ENCODE measurements around the gene PIEZO1.

GRCh38 chr16:88721236-88721635 is 63.8 kb downstream of the PIEZO1 start:
- TF ChIP-seq POLR2AphosphoS5 (IDR thresholded peaks at IDR 0.05; ENCODE audit: insufficient read depth, low read depth, low read length): no peak
- TF ChIP-seq CTCF (IDR thresholded peaks at IDR 0.05; ENCODE audit: extremely low read depth in 1 of 2, insufficient read depth in 1 of 2, low read depth in 1 of 2, low read length in 2 of 2): no peak
- TF ChIP-seq POLR2A (IDR thresholded peaks at IDR 0.05; ENCODE audit: low read depth, low read length): no peak
- no peak for TF ChIP-seq EZH2 (IDR thresholded peaks at IDR 0.05; ENCODE audit: borderline replicate concordance, low read depth, low read length, severe bottlenecking)
- TF ChIP-seq MYC (IDR thresholded peaks at IDR 0.05; ENCODE audit: low read depth, low read length): no peak
- TF ChIP-seq MAX (IDR thresholded peaks at IDR 0.05; ENCODE audit: insufficient read depth, insufficient read length): no peak
